ENCODE results near the gene TAF11L13. TPM values are rescaled to one million over a fixed set of nuclear protein-coding genes. Genes with fewer than 3 reads are reported as not detected.

TAF11L13 gene
- total RNA-seq, 3 donors from 2014 or later = not detected

DNA sequence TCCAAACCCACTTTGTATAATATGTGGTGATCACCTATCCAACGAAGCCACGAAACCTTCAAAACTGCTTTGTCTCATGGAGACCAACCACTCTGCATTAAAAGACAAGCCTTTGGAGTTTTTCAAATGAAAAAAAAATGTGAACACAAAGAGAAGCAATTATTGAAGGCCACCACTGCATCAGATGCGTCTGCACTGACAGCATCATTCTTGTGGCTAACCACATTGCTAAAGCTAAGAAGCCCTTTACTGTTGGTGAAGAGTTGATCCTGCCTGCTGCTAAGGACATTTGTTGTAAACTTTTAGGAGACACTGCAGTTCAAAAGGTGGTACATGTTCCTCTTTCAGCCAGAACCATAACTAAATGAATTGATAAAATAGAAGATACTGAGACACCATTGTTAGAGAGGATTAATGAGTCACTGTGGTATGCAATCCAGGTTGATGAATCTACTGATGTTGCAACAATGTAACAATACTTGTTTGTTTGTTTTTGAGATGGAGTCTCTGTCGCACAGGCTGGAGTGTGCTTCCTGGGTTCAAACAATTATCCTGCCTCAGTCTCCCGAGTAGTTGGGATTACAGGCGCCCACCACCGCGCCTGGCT, 47.8 kb downstream of the TAF11L13 start:
- no peak for DNase-seq
- no peak for ATAC-seq
- no peaks in the 10 kb centered on the region for H3K36me3 ChIP-seq (ENCODE audit: low read depth)
- H3K4me1 ChIP-seq (ENCODE audit: low read depth) = no peaks in the 10 kb centered on the region
- no peaks in the 10 kb centered on the region for H3K9me3 ChIP-seq
- no peak for TF ChIP-seq CTCF (IDR thresholded peaks at IDR 0.05)
- no peak overlapping the region for H3K4me3 ChIP-seq
- intact Hi-C loops (cut with DNase I, micrococcal nuclease) = no loop called here

DNA sequence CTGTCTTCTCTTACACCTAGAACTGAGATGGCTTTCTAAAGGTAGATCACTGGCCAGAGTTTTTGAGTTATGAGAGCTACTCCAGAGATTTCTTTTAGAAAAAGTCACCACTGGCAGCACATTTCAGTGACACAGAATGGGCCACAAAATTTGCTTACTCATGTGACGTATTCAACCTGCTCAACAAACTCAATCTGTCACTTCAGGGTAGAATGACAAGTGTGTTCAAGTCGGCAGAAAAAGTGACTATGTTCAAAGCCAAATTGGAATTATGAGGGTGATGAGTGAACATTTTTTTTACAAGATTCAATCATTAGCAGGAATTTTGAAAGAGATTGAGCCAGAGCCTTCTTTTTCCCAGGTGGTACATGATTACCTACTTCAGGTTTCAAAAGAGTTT, 48.8 kb downstream of the TAF11L13 start:
- TF ChIP-seq CTCF (IDR thresholded peaks at IDR 0.05) = no peak
- Histone ChIP-seq H3K4me1 (ENCODE audit: low read depth) (no peaks in the 10 kb centered on the region), H3K36me3 (ENCODE audit: low read depth) (no peaks in the 10 kb centered on the region), H3K4me3 (no peak overlapping the region), H3K9me3 (no peaks in the 10 kb centered on the region)
- no peak for DNase-seq
- intact Hi-C loops (cut with DNase I, micrococcal nuclease) = no loop called here
- ATAC-seq = no peak

Other genes with a start within 250 kb of the TAF11L13 start
- not detected for gene TAF11L2, start 133.9 kb upstream of the TAF11L13 start, total RNA-seq
- gene TAF11L3, start 113.7 kb upstream of the TAF11L13 start, total RNA-seq = not detected
- gene TAF11L4, start 110.3 kb upstream of the TAF11L13 start, total RNA-seq = not detected
- gene TAF11L5, start 106.9 kb upstream of the TAF11L13 start, total RNA-seq = not detected
- gene TAF11L6, start 103.4 kb upstream of the TAF11L13 start, total RNA-seq = not detected
- not detected for gene TAF11L7, start 46.3 kb upstream of the TAF11L13 start, total RNA-seq
- gene TAF11L8, start 41.1 kb upstream of the TAF11L13 start, total RNA-seq = not detected
- gene TAF11L9, start 37.7 kb upstream of the TAF11L13 start, total RNA-seq = not detected
- gene TAF11L10, start 34.3 kb upstream of the TAF11L13 start, total RNA-seq = not detected
- gene TAF11L11, start 27.9 kb upstream of the TAF11L13 start, total RNA-seq = not detected
- not detected for gene TAF11L12, start 21.7 kb upstream of the TAF11L13 start, total RNA-seq
- gene TAF11L14, start 2.4 kb downstream of the TAF11L13 start, total RNA-seq = not detected

Data from mucosa of descending colon (tissue), 3 donors.